DND-41 (cell line): Measurements from ENCODE around the gene FGD6.
A peak's percentile ranks its signal among the peaks of the same experiment; 100 is the strongest.

Experiments used
- ATAC-seq: fragments of 200-7000 bp; cut with Tn5 transposase; 3 replicates; pipeline ENCODE4 v1.9.1; 2021; ENCODE audit warnings: low read depth; ENCODE audit not compliant: insufficient read depth
- DNase-seq: peaks from one replicate; pipeline ENCODE4 v3.0.0-alpha.2; 2020
- H2AFZ ChIP-seq: 2 replicates; pipeline ENCODE4 v1.6.0; 2012; ENCODE audit warnings: low read depth, low read length
- H3K27ac ChIP-seq: 2 replicates; pipeline ENCODE4 v1.5.1; 2012; ENCODE audit warnings: low read length, inconsistent platforms
- H3K27me3 ChIP-seq: fragments of 200-600 bp; sonication (generic); 2 replicates; pipeline ENCODE4 v1.6.0; 2012; ENCODE audit warnings: low read length, mild to moderate bottlenecking, inconsistent platforms; ENCODE audit not compliant: insufficient read depth, poor library complexity
- H3K36me3 ChIP-seq: 2 replicates; pipeline ENCODE4 v1.5.1; 2012; ENCODE audit warnings: low read length, inconsistent platforms; ENCODE audit not compliant: insufficient read depth
- H3K4me1 ChIP-seq: 2 replicates; pipeline ENCODE4 v1.5.1; 2012; ENCODE audit warnings: mild to moderate bottlenecking, low read length; ENCODE audit not compliant: insufficient read depth
- H3K4me2 ChIP-seq: 2 replicates; pipeline ENCODE4 v1.6.0; 2012; ENCODE audit warnings: mild to moderate bottlenecking, moderate library complexity, low read length, inconsistent platforms; ENCODE audit not compliant: insufficient read depth
- H3K4me3 ChIP-seq, 2 experiments: fragments of 200-600 bp in 1 of 2; shearing (Covaris generic) in 1 of 2; 2 replicates each; pipeline ENCODE4 v1.5.1; 2012 to 2016; ENCODE audit warnings: inconsistent platforms in 2 of 2, low read length in 2 of 2, mild to moderate bottlenecking in 2 of 2, low read depth in 1 of 2, moderate library complexity in 1 of 2
- H3K79me2 ChIP-seq: 2 replicates; pipeline ENCODE4 v1.6.0; 2012; ENCODE audit warnings: low read length, inconsistent platforms; ENCODE audit not compliant: insufficient read depth
- H3K9ac ChIP-seq: 2 replicates; pipeline ENCODE4 v1.6.0; 2012; ENCODE audit warnings: low read depth, mild to moderate bottlenecking, inconsistent platforms, low read length, moderate library complexity
- H3K9me3 ChIP-seq: 2 replicates; pipeline ENCODE4 v1.5.1; 2012; ENCODE audit warnings: low read length, moderate library complexity, mild to moderate bottlenecking, inconsistent platforms; ENCODE audit not compliant: insufficient read depth, severe bottlenecking
- H4K20me1 ChIP-seq: 2 replicates; pipeline ENCODE4 v1.6.0; 2012; ENCODE audit warnings: low read length; ENCODE audit not compliant: insufficient read depth
- CTCF ChIP-seq: IDR thresholded peaks from 2 replicates; pipeline ENCODE4 v1.5.1; 2012; ENCODE audit warnings: borderline replicate concordance, low read length, moderate library complexity, mild to moderate bottlenecking; ENCODE audit not compliant: poor library complexity, severe bottlenecking; ENCODE audit errors: extremely low read depth
- EZH2 ChIP-seq: IDR thresholded peaks from 3 replicates; pipeline ENCODE4 v1.6.1; 2012; ENCODE audit warnings: borderline replicate concordance, low read depth, mild to moderate bottlenecking, moderate library complexity, low read length, inconsistent platforms; ENCODE audit not compliant: severe bottlenecking

FGD6 gene

GRCh38 chr12:95083471-95083870 lies 133.8 kb downstream of the FGD6 start:
- H3K27me3 ChIP-seq = no peaks in the 10 kb centered on the region
- H3K4me2 ChIP-seq = no peak overlapping the region

GRCh38 chr12:95077341-95077740 lies 139.9 kb downstream of the FGD6 start:
- Histone ChIP-seq H3K36me3 (no peaks in the 10 kb centered on the region; the same call in 1 of the 2 replicates), H3K4me3 (no peak overlapping the region), H2AFZ (no peak overlapping the region), H3K4me1 (peaks cover 8% of the 10 kb centered on the region), H3K9me3 (no peaks in the 10 kb centered on the region), H3K79me2 (peaks cover 10% of the 10 kb centered on the region), H3K27me3 (no peaks in the 10 kb centered on the region), H3K27ac (no peak overlapping the region), H4K20me1 (peaks cover 4% of the 10 kb centered on the region; the same call in 1 of the 2 replicates), H3K9ac (no peak overlapping the region), H3K4me2 (no peak overlapping the region)
- no peak for TF ChIP-seq EZH2
- no peak for TF ChIP-seq CTCF
- DNase-seq (no peak), ATAC-seq (no peak)

More at GRCh38 chr12:95083471-95083870, 133.8 kb downstream of the FGD6 start:
- no peak overlapping the region for H3K4me3 ChIP-seq
- no peak for ATAC-seq
- H3K4me1 ChIP-seq = no peaks in the 10 kb centered on the region
- TF ChIP-seq EZH2 (no peak), CTCF (no peak)
- no peak for DNase-seq
- no peaks in the 10 kb centered on the region for H3K79me2 ChIP-seq
- no peaks in the 10 kb centered on the region for H4K20me1 ChIP-seq
- H3K9me3 ChIP-seq = no peaks in the 10 kb centered on the region
- H3K27ac ChIP-seq = no peak overlapping the region
- no peak overlapping the region for H3K9ac ChIP-seq
- H3K36me3 ChIP-seq = no peaks in the 10 kb centered on the region
- H2AFZ ChIP-seq = no peak overlapping the region

- H3K36me3 ChIP-seq = peaks cover 10% of the 10 kb centered on the region
- H3K79me2 ChIP-seq = peaks cover 35% of the 10 kb centered on the region
- peaks cover 9% of the 10 kb centered on the region for H4K20me1 ChIP-seq
- no peak overlapping the region for H3K27ac ChIP-seq
- no peak overlapping the region for H3K4me2 ChIP-seq
- DNase-seq = no peak
- no peak for TF ChIP-seq CTCF
- no peak for TF ChIP-seq EZH2
- no peak overlapping the region; the same call in 1 of the 2 replicates for H2AFZ ChIP-seq
- no peak overlapping the region for H3K4me3 ChIP-seq
- peaks cover 25% of the 10 kb centered on the region for H3K4me1 ChIP-seq
- H3K27me3 ChIP-seq = no peaks in the 10 kb centered on the region
- no peaks in the 10 kb centered on the region for H3K9me3 ChIP-seq
- ATAC-seq = no peak
- H3K9ac ChIP-seq = no peak overlapping the region
These were observed 142.5 kb downstream of the FGD6 start for GRCh38 chr12:95074766-95075165.

- TF ChIP-seq EZH2 (no peak), CTCF (peak; percentile 92)
- Histone ChIP-seq H3K36me3 (peaks cover 10% of the 10 kb centered on the region), H3K27me3 (no peaks in the 10 kb centered on the region), H4K20me1 (peaks cover 9% of the 10 kb centered on the region), H3K4me3 (peak overlapping the region; percentile 11 to 100; a peak in 3 of 4 replicates), H2AFZ (peak overlapping the region; percentile 77), H3K79me2 (peaks cover 44% of the 10 kb centered on the region), H3K9me3 (no peaks in the 10 kb centered on the region), H3K4me2 (peak overlapping the region; percentile 71), H3K4me1 (peaks cover 25% of the 10 kb centered on the region), H3K9ac (peak overlapping the region; percentile 93), H3K27ac (no peak overlapping the region)
- ATAC-seq (no peak), DNase-seq (no peak)
These were observed 143.4 kb downstream of the FGD6 start for GRCh38 chr12:95073698-95074520.
